ENCODE measurements around the gene SPPL2B.

The SPPL2B gene

DNA sequence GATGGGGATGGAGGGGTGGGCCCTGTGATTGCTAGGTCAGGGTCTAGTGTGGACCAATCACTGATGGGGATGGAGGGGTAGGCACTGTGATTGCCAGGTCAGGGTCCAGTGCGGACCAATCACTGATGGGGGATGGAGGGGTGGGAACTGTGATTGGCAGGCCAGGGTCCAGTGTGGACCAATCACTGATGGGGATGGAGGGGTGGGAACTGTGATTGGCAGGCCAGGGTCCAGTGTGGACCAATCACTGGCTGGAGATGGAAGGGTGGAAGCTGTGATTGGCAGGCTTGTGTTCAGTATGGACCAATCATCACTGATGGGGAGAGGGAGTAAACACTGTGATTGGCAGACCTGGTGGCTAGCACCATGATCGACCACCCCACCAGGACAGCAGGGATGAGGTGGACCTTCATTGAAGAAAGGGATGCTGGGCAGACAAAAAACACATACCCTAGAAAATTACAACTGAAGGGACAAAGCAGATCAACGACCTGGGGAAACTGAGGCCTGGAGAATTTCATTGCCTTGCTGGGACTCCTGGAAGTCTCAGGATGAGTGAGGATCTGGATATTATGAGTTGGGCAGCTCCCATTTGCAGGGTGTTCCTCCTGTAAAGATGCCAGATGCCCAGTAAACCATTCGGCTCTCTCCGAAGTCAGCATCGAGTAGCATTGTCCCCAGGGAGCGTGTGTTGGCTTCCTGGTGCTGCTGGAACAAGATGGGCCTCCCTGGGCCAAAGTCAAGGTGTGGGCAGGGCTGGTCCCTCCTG is 47.1 kb downstream of the SPPL2B start:
- H3K27ac ChIP-seq = no peak overlapping the region
- TF ChIP-seq CTCF (conservative IDR thresholded peaks at IDR 0.05) = no peak

- TF ChIP-seq CTCF (conservative IDR thresholded peaks at IDR 0.05) = no peak
- no peak overlapping the region for H3K27ac ChIP-seq
Measured at GRCh38 chr19:2376784-2377519, 48.5 kb downstream of the SPPL2B start.

DNA sequence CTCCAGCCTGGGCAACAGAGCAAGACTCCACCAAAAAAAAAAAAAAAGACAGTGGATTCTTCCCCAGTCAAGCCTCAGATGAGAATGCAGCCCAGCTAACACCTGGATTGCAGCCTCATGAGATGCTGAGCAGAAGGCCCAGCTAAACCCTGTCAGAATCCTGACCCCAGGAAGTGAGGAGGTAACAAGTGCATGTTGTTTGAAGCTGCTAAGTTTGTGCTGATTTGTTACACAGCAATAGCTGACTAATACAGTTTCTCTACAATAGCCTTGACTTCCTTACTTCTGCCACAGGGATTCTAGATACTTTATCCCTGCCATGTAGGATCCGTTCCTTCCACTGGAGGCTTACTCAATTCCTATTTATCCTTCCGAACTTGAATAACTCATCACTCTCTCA is 52.1 kb downstream of the SPPL2B start:
- H3K27ac ChIP-seq = no peak overlapping the region
- TF ChIP-seq CTCF (conservative IDR thresholded peaks at IDR 0.05) = no peak

- TF ChIP-seq CTCF (conservative IDR thresholded peaks at IDR 0.05) = no peak
Measured at GRCh38 chr19:2381148-2381820, 52.8 kb downstream of the SPPL2B start.

DNA sequence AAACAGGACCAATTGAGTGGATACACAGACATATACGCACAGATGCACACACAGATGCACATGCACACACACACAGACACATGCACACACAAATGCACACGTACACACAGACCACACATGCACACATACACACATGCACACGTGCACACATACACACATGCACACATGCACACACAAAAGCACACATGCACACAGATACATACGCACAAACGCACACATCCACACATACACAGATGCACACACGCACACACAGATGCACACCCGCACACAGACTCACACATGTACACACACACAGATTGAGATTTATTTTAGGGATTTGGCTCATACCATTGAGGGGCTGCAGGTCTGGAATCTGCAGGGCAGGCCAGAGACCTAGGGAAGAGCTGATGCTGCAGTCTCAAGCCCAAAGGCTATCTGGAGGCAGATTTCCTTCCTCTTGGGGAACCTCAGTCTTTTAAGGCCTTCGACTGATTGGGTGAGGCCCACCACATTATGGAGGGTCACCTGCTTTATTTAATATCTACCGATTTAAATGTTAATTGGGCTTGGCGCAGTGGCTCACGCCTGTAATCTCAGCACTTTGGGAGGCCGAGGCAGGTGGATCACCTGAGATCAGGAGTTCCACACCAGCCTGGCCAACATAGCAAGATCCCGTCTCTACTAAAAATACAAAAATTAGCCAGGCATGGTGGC is 54.2 kb downstream of the SPPL2B start:
- H3K27ac ChIP-seq = no peak overlapping the region
- no peak for TF ChIP-seq CTCF (conservative IDR thresholded peaks at IDR 0.05)

More at GRCh38 chr19:2381148-2381820, 52.8 kb downstream of the SPPL2B start:
- no peak overlapping the region for H3K27ac ChIP-seq

DNA sequence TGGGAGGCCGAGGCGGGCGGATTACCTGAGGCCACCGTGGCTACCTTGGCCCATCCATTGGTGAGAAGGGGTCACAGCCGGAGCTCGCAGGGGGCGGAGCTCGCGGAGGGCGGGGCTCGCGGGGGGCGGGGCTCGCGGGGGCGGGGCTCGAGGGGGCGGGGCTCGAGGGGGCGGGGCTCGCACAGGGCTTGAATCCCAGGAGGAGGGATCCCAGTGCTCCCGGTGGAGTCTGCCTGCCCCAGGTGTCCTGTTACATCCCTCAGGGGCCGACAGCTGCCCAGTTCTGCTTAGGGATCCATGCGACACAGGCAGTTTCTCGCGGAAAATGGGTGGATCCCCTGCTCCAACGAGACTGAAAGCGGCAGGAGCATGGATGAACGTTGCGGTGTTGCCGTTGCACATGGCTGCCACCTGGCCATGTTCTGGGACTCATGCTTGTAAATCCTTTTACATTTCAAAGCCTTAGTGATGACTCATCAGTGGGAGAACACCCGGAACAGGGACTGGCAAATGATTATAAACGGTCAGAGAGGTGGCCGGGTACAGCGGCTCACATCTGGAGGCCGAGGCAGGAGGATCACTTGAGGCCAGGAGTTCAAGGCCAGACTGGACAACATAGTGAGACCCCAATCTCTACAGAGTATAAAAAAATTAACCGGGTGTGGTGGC is 56.7 kb downstream of the SPPL2B start:
- peak overlapping the region; percentile 54 for H3K27ac ChIP-seq
- no peak for TF ChIP-seq CTCF (conservative IDR thresholded peaks at IDR 0.05)

Measured in VCaP (cell line).